ENCODE measurements around the gene TTBK1.

DNA sequence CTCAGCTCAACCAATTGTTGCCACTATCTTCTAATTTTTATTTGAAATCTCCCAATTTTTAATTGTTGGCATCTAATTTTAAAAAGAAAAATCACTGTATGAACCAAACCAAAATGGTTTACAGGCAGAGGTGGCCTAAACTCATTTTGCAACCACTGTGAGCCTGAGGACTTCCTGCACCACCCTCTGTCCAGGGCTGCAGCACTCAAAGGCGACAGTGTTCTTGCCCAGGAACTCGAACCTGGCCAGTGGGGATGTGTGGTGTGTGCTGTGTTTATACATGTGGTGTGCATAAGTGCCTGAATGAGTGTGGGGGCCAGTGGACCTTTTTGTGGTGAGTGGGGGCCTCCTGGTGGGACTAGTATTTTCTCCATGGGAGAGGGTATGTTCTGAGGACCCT is 30.4 kb downstream of the TTBK1 start:
- TF ChIP-seq CTCF (IDR thresholded peaks at IDR 0.05 in 8 of 11, conservative IDR thresholded peaks at IDR 0.05 in 3 of 11) (no peak), POLR2AphosphoS5 (IDR thresholded peaks at IDR 0.05) (no peak)
